Measurements from ENCODE around the gene RBM18.

The RBM18 gene

DNA sequence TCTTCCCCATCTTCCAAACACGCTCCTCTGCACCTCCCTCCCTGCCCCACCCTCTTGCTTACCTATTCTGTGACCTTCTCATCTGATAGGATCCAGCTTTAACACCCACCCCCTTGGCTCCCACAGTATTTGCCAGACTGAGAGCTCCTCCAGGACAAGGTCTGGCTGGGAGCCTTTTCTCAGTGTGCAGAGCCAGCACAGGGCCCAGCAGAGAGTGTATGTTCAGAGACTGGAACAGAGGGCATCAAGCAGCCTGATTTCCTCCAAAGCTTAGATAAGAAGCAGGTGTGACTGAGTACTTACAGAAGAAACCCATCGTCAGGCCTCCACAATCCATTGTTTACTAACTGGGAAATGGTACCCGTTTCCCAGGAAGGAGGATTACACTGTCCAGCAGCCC is 62.5 kb downstream of the RBM18 start:
- in situ Hi-C loops (cut with MboI; ENCODE audit: low sequenced_read_pairs, unreplicated experiment) = no loop called here
- no peak for DNase-seq (ENCODE audit: low spot score)
- TF ChIP-seq, protein P1, sequence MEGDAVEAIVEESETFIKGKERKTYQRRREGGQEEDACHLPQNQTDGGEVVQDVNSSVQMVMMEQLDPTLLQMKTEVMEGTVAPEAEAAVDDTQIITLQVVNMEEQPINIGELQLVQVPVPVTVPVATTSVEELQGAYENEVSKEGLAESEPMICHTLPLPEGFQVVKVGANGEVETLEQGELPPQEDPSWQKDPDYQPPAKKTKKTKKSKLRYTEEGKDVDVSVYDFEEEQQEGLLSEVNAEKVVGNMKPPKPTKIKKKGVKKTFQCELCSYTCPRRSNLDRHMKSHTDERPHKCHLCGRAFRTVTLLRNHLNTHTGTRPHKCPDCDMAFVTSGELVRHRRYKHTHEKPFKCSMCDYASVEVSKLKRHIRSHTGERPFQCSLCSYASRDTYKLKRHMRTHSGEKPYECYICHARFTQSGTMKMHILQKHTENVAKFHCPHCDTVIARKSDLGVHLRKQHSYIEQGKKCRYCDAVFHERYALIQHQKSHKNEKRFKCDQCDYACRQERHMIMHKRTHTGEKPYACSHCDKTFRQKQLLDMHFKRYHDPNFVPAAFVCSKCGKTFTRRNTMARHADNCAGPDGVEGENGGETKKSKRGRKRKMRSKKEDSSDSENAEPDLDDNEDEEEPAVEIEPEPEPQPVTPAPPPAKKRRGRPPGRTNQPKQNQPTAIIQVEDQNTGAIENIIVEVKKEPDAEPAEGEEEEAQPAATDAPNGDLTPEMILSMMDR (IDR thresholded peaks at IDR 0.05; ENCODE audit: borderline replicate concordance, control extremely low read depth, extremely low read depth, insufficient read depth, missing control alignments) = no peak

DNA sequence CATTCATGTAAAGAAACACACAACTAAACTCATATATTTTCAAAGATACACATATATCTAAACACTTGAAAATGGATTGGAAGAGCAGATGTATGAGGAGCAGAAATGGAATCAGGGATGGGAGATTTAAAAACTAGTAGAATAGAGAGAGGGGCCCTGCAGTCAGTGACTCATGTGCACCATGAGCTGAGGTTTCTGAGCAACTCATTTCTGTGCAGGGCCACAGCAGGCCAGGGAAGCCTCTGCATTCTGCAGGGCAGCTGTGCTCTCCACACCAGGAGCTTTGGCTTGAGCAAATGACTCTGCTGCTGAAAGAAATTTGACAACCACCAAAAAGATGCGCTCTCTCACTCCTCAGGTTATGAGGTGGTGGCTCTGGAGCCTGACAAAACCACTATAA is 63.0 kb downstream of the RBM18 start:
- DNase-seq (ENCODE audit: low spot score) = no peak

DNA sequence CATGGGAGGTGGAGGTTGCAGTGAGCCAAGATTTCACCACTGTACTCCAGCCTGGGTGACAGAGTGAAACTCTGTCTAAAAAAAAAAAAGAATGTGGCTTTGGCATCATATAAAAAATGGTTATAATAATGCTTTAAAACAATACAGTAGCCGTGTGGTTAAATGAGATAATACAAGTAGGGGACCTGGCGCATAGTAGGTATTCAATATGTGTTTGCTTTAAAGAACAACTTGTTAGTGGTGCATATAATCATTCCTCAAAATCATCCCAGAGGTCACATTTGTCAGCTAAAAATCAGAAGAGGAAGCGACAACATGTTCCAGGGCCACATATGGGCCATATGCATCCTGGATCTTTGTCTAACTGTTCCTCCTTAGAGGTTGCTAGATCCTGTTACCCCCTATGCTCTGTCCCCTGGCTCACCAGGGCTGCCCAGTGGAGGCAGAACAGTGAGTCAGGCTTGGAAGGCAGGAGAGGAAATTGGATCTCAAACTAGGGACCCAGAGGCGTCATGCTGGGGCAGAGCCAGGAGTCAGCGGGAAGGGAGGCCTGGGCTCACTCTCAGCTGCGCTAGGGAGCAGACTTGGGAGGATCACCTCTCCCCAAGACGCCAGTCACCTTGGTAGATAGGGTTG is 63.6 kb downstream of the RBM18 start:
- TF ChIP-seq, protein P1 (IDR thresholded peaks at IDR 0.05; ENCODE audit: borderline replicate concordance, control extremely low read depth, extremely low read depth, insufficient read depth, missing control alignments) = no peak
- in situ Hi-C loops (cut with MboI; ENCODE audit: low sequenced_read_pairs, unreplicated experiment) = no loop called here
- DNase-seq (ENCODE audit: low spot score) = no peak

More for the DNA sequence above, 63.0 kb downstream of the RBM18 start:
- in situ Hi-C loops (cut with MboI; ENCODE audit: low sequenced_read_pairs, unreplicated experiment) = no loop called here
- TF ChIP-seq, protein P1 (IDR thresholded peaks at IDR 0.05; ENCODE audit: borderline replicate concordance, control extremely low read depth, extremely low read depth, insufficient read depth, missing control alignments) = no peak

DNA sequence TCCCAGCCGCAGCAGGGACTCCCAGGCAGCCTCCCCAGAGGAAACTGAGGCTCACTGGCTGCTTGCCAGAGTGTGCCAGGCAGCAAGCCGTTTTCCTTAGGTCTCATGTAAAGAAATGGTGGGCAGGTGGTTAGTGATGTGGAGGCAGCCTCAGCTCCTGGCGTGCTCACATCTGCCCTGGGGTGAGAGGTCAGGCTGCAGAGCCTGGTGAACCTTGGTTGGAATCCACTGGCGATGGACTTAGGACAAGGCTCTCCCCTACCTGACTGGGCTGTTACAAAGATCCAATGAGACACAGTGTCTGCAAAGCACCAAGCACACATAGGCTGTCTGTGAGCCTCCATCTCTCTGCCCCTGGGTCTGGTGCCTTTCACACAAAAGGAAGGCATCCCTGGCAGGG is 66.8 kb downstream of the RBM18 start:
- DNase-seq (ENCODE audit: low spot score) = no peak
- in situ Hi-C loops (cut with MboI; ENCODE audit: low sequenced_read_pairs, unreplicated experiment) = no loop called here
- TF ChIP-seq, protein P1 (IDR thresholded peaks at IDR 0.05; ENCODE audit: borderline replicate concordance, control extremely low read depth, extremely low read depth, insufficient read depth, missing control alignments) = no peak

DNA sequence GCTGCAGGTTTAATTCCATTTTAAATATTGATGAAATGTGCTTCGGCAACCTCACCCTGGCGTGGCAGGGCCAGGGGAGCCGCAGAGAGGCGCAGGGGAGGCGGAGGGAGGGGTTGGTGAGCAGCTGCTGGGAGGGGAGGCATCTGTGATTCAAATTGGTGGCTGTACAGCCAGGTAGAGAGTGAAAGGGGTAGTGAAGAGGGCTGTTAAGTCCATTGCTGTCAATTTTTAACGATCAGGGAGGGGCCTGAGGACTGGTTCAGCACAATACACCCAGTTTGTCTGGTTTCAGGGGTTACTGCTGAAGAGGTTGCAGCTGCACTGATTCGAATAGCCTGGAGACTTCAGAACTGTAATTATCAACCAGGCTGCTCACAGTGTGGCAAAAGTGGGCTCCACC is 67.2 kb downstream of the RBM18 start:
- TF ChIP-seq, protein P1 (IDR thresholded peaks at IDR 0.05; ENCODE audit: borderline replicate concordance, control extremely low read depth, extremely low read depth, insufficient read depth, missing control alignments) = no peak
- DNase-seq (ENCODE audit: low spot score) = no peak
- in situ Hi-C loops (cut with MboI; ENCODE audit: low sequenced_read_pairs, unreplicated experiment) = no loop called here

DNA sequence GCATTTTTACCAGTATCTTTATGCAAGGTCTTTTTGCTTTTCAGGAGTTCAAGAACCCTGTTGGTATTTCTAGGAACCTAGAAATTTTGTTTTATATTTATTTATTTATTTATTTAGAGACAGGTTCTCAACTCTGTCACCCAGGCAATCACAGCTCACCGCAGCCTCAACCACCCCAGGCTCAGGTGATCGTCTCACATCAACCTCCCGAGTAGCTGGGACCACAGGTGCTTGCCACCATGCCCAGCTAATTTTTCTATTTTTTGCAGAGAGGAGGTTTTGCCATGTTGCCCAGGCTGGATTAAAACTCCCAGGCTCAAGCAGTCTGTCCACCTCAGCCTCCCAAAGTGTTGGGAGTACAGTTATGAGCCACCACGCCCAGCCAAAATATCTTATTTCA is 68.8 kb downstream of the RBM18 start:
- TF ChIP-seq, protein P1 (IDR thresholded peaks at IDR 0.05; ENCODE audit: borderline replicate concordance, control extremely low read depth, extremely low read depth, insufficient read depth, missing control alignments) = no peak
- no peak for DNase-seq (ENCODE audit: low spot score)
- in situ Hi-C loops (cut with MboI; ENCODE audit: low sequenced_read_pairs, unreplicated experiment) = no loop called here

Data from GM13976 (cell line).